ENCODE results near the gene SLC52A1. TPM values are rescaled to one million over a fixed set of nuclear protein-coding genes. Genes with fewer than 3 reads are reported as not detected.

SLC52A1 gene
- total RNA-seq, 1 donor from 2014 or later, result not detected

DNA sequence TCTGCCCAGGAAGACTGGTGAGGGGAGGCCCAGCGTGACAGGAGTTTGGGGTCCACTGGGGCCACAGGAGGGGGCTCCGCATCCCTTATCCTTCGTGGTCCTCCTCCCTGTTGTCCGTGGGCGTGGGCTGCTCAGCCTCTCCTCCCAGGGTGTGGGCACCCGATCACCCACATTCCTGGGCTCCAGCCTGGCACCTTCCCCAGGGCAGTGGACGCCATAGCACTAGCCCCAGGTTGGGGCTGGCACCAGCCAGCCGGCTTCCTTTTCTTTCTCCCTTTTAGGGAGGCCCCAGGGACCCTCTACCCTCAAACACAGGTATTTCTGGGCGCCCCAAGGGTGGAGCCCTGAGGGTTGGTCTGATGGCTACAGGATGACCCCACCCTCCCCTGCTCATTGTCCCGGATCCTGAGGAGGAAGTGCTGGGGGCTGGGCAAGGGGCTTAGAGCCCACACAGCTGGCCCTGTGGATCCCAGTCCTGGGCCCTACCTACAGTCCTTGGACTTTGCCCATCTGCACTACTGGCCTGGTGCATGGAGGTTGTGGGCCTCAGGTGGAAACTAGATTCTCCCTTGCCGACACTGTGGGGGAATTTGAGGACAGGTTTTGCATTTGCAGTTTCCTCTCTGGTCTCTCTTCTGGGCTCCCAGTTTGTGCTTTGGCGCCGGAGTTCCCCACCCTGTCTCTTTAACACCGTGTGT lies 36.3 kb downstream of the SLC52A1 start:
- DNase-seq (ENCODE audit: missing footprints), result no peak
- intact Hi-C loops (cut with DNase I), result no loop called here
- no peak for ATAC-seq

DNA sequence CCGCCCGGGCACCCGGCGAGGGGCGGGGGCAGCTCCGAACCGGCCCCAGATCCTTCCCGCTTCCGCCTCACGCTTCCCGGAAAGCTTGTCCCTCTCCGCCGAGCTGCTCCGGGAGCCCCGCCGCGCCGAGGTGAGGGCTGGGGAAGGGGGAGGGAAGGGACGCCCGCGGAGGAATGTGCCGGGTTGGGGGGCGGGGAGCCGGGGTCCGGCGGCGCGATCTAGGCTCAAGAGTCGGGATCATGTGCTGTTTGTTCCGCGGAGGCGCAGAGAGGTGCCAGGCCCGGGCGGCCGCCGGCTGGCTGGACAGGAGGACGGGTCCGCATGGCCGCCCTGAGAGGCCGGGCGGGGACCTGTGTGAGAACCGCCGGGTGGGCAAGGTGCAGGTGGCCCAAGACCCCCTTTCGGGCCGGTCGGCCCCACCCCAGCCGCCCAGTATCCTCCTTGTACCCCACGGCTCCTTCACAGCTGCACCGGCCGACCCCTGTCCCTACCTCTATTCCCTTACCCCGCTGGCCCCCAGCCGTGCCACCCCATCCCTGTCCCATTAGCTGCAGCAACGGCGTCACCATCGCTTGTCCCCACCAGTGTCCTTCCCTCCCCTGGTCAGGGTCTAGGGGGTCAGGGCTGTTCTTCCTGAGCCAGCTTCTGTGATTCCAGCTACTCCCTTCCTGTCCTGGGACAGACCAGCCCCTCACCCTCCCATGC lies 37.0 kb downstream of the SLC52A1 start:
- DNase-seq (ENCODE audit: missing footprints), result peak; percentile 80
- peak; percentile 6 for ATAC-seq
- intact Hi-C loops (cut with DNase I), result no loop called here

DNA sequence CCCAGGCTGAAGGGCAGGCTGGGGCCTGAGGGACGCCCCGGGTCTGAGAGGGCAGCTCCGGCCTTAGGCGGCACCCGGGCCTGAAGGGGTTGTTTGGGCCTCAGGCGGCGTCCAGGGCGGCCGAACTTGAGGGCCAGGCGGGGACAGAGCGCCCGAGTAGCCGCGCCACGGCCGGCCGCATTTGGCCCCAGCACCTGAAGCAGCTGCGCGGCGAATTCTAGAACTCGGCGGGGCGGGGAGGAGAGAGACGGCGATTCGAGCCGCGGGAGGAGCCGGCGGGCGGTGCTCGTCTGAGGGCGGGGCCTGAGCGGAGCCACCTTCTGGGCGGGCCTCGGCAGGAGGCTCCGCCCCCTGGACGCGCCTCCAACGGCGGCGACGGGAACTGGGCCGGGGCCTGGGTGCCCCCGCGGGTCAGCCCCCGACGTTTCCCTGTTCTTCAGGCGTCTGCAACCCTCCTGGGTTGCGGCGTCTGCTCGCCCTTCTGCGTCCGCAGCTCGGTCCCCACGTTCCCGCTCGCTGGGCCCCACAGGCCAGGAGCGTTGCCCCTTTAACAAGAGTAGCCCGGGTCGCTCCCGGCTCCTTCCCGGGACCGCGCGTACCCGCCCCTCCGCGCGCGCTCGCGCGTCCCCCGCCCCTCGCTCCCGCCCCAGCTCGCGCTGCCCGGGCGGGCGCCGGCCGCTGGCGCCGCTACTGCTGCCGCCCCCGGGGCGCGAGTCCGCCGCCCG lies 37.8 kb downstream of the SLC52A1 start, which contains the start of the genes INCA1 and KIF1C:
INCA1 (minus strand) TSS at position 221 of the 725 bp plus-strand sequence. CDS start 3,085 bp downstream, outside the sequence.
KIF1C (plus strand) TSS at position 649 of the 725 bp plus-strand sequence. CDS start 2,297 bp downstream, outside the sequence.
- DNase-seq (ENCODE audit: missing footprints) (peak; percentile 97), ATAC-seq (peak; percentile 91)
- intact Hi-C loops (cut with DNase I), result no loop called here

GRCh38 chr17:4994081-4994595 lies 41.1 kb downstream of the SLC52A1 start:
- DNase-seq (ENCODE audit: missing footprints) (no peak), ATAC-seq (no peak)
- intact Hi-C loops (cut with DNase I), result no loop called here

GRCh38 chr17:4987767-4988567 lies 47.3 kb downstream of the SLC52A1 start:
- DNase-seq (ENCODE audit: missing footprints) (no peak), ATAC-seq (peak; percentile 43)
- intact Hi-C loops (cut with DNase I), result loop anchor here (1.0 to 5.0 kb wide), 3 partner anchors 20 to 79 kb away; partner anchors contain the start of gene PFN1

DNA sequence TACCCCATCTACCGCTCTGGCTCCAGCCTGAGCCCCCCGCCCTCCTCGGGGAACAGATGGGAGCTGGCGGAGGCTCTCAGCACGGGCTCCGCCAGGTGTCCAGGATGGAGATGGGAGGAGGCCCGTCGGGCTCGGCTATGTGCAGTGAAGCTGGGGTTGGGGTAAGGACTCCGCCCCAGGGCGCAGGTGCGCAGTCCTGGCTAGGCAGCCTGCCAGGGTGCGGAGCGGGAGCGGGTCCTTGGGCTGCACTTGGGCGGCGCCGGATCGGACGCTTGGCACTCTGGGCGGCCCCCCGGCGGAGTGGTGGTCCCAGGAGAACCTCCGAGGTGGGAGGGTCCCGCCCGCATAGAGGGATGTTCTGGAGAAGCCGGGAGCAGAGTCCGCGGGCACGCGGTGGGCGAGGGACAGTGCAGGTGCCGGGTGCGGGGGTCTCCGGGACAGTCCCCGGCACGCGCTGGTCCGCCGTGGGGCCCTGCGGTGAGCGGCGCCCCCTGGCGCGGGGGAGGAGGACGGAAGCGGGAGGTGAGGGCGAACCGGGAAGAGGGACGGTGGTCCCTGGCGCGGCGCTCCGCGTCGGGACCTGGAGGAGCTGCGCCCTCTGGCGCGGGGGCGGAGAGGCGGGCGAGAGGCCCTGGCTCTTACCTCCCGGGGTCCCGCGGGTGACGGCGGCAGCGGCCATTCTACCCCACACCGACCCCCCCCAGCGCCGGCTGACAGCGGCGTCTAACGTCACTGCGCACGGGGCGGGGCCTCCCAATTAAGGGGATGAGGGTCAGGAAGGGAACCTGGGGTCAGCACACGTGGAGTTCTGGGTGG lies 48.1 kb downstream of the SLC52A1 start, which contains the start of gene CAMTA2:
CAMTA2 (minus strand) TSS at position 725 of the 816 bp plus-strand sequence. CDS start 1,453 bp downstream, outside the sequence.
- intact Hi-C loops (cut with DNase I), result loop anchor here (1.0 to 5.0 kb wide), 3 partner anchors 19 to 78 kb away; partner anchors contain the start of gene PFN1
- DNase-seq (ENCODE audit: missing footprints) (peak; percentile 97), ATAC-seq (peak; percentile 93)

DNA sequence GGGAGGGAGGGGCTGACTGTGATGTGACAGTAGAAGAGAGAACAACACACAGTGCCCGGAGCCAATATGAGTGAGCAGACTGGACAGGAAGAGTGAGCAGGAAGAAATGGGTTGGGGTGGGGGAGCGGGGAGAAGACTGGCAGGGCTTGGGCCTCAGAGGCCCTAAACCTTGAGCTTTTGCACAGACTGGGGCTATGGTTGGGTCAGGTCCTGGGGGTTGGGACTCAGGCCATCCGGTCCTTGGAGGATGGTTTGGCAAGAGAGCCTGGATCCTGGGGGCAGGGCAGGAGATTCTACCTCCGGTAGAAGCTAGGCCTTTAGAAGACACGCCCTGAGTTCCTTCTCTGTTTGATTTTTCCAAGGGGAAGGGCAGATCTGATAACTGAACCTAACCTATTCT lies 48.8 kb downstream of the SLC52A1 start:
- ATAC-seq (no peak), DNase-seq (ENCODE audit: missing footprints) (no peak)
- intact Hi-C loops (cut with DNase I), result loop anchor here (5.0 kb wide), 1 partner anchor 39 kb away; the partner anchor contains the start of gene PFN1

Other genes with a start within 250 kb of the SLC52A1 start
- gene VMO1, start 249.1 kb downstream of the SLC52A1 start, total RNA-seq, result 0.70 TPM
- not detected for gene GLTPD2, start 246.5 kb downstream of the SLC52A1 start, total RNA-seq
- gene PSMB6, start 239.3 kb downstream of the SLC52A1 start, total RNA-seq, result 225 TPM
- 12.6 TPM for gene PLD2, start 228.3 kb downstream of the SLC52A1 start, total RNA-seq
- gene MINK1, start 202.1 kb downstream of the SLC52A1 start, total RNA-seq, result 50.7 TPM
- 0.78 TPM for gene C17orf107, start 135.9 kb downstream of the SLC52A1 start, total RNA-seq
- gene CHRNE, start 132.3 kb downstream of the SLC52A1 start, total RNA-seq, result 0.41 TPM
- not detected for gene GP1BA, start 103.1 kb downstream of the SLC52A1 start, total RNA-seq
- gene SLC25A11, start 95.4 kb downstream of the SLC52A1 start, total RNA-seq, result 199 TPM
- gene RNF167, start 95.2 kb downstream of the SLC52A1 start, total RNA-seq, result 91.8 TPM
- 218 TPM for gene PFN1, start 86.9 kb downstream of the SLC52A1 start, total RNA-seq
- 549 TPM for gene ENO3, start 84.3 kb downstream of the SLC52A1 start, total RNA-seq
- gene SPAG7, start 67.6 kb downstream of the SLC52A1 start, total RNA-seq, result 166 TPM
- gene CAMTA2, start 47.8 kb downstream of the SLC52A1 start, total RNA-seq, result 37.1 TPM
- gene INCA1, start 37.9 kb downstream of the SLC52A1 start, total RNA-seq, result 2.4 TPM
- 708 TPM for gene KIF1C, start 37.5 kb downstream of the SLC52A1 start, total RNA-seq
- 9.6 TPM for gene ZFP3, start 43.0 kb upstream of the SLC52A1 start, total RNA-seq
- gene ZNF232, start 76.5 kb upstream of the SLC52A1 start, total RNA-seq, result 4.9 TPM
- 0.08 TPM for gene USP6, start 80.6 kb upstream of the SLC52A1 start, total RNA-seq
- gene ZNF594, start 156.4 kb upstream of the SLC52A1 start, total RNA-seq, result 7.2 TPM
- gene SCIMP, start 199.4 kb upstream of the SLC52A1 start, total RNA-seq, result 1.0 TPM
- 54.2 TPM for gene RABEP1, start 246.9 kb upstream of the SLC52A1 start, total RNA-seq

Measured in Right ventricle myocardium inferior (tissue), 1 donor.